ENCODE measurements around the gene HPGDS. TPM values are rescaled to one million over a fixed set of nuclear protein-coding genes. Genes with fewer than 3 reads are reported as not detected.

The HPGDS gene
- total RNA-seq, 1 donor from 2014 or later = not detected

GRCh38 chr4:94346541-94346940 lies 3.9 kb upstream of the HPGDS start:
- no peak overlapping the region for H3K4me3 Mint-ChIP-seq (ENCODE audit: unreplicated experiment)
- no peak for DNase-seq
- H3K27ac Mint-ChIP-seq (ENCODE audit: unreplicated experiment) = no peak overlapping the region
- no peak for TF ChIP-seq CTCF (IDR thresholded peaks at IDR 0.05; ENCODE audit: partially characterized antibody, unreplicated experiment)
- H3K36me3 Mint-ChIP-seq (ENCODE audit: unreplicated experiment) = no peaks in the 10 kb centered on the region
- no peaks in the 10 kb centered on the region for H3K27me3 Mint-ChIP-seq (ENCODE audit: unreplicated experiment)
- no peaks in the 10 kb centered on the region for H3K9me3 Mint-ChIP-seq (ENCODE audit: unreplicated experiment)
- no peaks in the 10 kb centered on the region for H3K4me1 Mint-ChIP-seq (ENCODE audit: low read depth, unreplicated experiment)

- no peaks in the 10 kb centered on the region for H3K9me3 Mint-ChIP-seq (ENCODE audit: unreplicated experiment)
- H3K27me3 Mint-ChIP-seq (ENCODE audit: unreplicated experiment) = no peaks in the 10 kb centered on the region
- no peak overlapping the region for H3K4me3 Mint-ChIP-seq (ENCODE audit: unreplicated experiment)
- no peaks in the 10 kb centered on the region for H3K36me3 Mint-ChIP-seq (ENCODE audit: unreplicated experiment)
- no peak for TF ChIP-seq CTCF (IDR thresholded peaks at IDR 0.05; ENCODE audit: partially characterized antibody, unreplicated experiment)
- DNase-seq = no peak
- H3K27ac Mint-ChIP-seq (ENCODE audit: unreplicated experiment) = no peak overlapping the region
- no peaks in the 10 kb centered on the region for H3K4me1 Mint-ChIP-seq (ENCODE audit: low read depth, unreplicated experiment)
These were observed 3.3 kb upstream of the HPGDS start for GRCh38 chr4:94345969-94346368.

- no peaks in the 10 kb centered on the region for H3K4me1 Mint-ChIP-seq (ENCODE audit: low read depth, unreplicated experiment)
- no peak for TF ChIP-seq CTCF (IDR thresholded peaks at IDR 0.05; ENCODE audit: partially characterized antibody, unreplicated experiment)
- no peaks in the 10 kb centered on the region for H3K27me3 Mint-ChIP-seq (ENCODE audit: unreplicated experiment)
- H3K36me3 Mint-ChIP-seq (ENCODE audit: unreplicated experiment) = no peaks in the 10 kb centered on the region
- DNase-seq = no peak
- no peak overlapping the region for H3K27ac Mint-ChIP-seq (ENCODE audit: unreplicated experiment)
- H3K4me3 Mint-ChIP-seq (ENCODE audit: unreplicated experiment) = no peak overlapping the region
- no peaks in the 10 kb centered on the region for H3K9me3 Mint-ChIP-seq (ENCODE audit: unreplicated experiment)
These were observed 2.6 kb upstream of the HPGDS start for GRCh38 chr4:94345266-94345665.

- no peaks in the 10 kb centered on the region for H3K27me3 Mint-ChIP-seq (ENCODE audit: unreplicated experiment)
- no peaks in the 10 kb centered on the region for H3K4me1 Mint-ChIP-seq (ENCODE audit: low read depth, unreplicated experiment)
- no peak for TF ChIP-seq CTCF (IDR thresholded peaks at IDR 0.05; ENCODE audit: partially characterized antibody, unreplicated experiment)
- H3K9me3 Mint-ChIP-seq (ENCODE audit: unreplicated experiment) = no peaks in the 10 kb centered on the region
- no peak for DNase-seq
- no peaks in the 10 kb centered on the region for H3K36me3 Mint-ChIP-seq (ENCODE audit: unreplicated experiment)
- no peak overlapping the region for H3K4me3 Mint-ChIP-seq (ENCODE audit: unreplicated experiment)
- H3K27ac Mint-ChIP-seq (ENCODE audit: unreplicated experiment) = no peak overlapping the region
These were observed 1.8 kb upstream of the HPGDS start for GRCh38 chr4:94344457-94344856.

GRCh38 chr4:94341481-94342370 lies 910 bp downstream of the HPGDS start:
- no peaks in the 10 kb centered on the region for H3K36me3 Mint-ChIP-seq (ENCODE audit: unreplicated experiment)
- TF ChIP-seq CTCF (IDR thresholded peaks at IDR 0.05; ENCODE audit: partially characterized antibody, unreplicated experiment) = no peak
- DNase-seq = no peak

More at GRCh38 chr4:94341481-94342370, 910 bp downstream of the HPGDS start:
- Mint-ChIP-seq H3K27ac (ENCODE audit: unreplicated experiment) (no peak overlapping the region), H3K4me3 (ENCODE audit: unreplicated experiment) (no peak overlapping the region), H3K9me3 (ENCODE audit: unreplicated experiment) (no peaks in the 10 kb centered on the region), H3K27me3 (ENCODE audit: unreplicated experiment) (no peaks in the 10 kb centered on the region), H3K4me1 (ENCODE audit: low read depth, unreplicated experiment) (no peaks in the 10 kb centered on the region)
